GM12865 (cell line): ENCODE data around the gene AGAP3.

Source experiments
- DNase-seq: peaks from one replicate; pipeline ENCODE4 v3.0.0; 2010; ENCODE audit warnings: low read depth
- H3K4me3 ChIP-seq: 2 replicates; pipeline ENCODE4 v1.5.1; 2011; ENCODE audit warnings: mild to moderate bottlenecking, low read depth, low read length, control low read depth
- CTCF ChIP-seq: IDR thresholded peaks from 2 replicates; pipeline ENCODE4 v1.5.1; 2011; ENCODE audit warnings: low read length, control low read depth, low read depth, inconsistent platforms; ENCODE audit not compliant: insufficient read depth; ENCODE audit errors: missing control alignments

Gene AGAP3

DNA sequence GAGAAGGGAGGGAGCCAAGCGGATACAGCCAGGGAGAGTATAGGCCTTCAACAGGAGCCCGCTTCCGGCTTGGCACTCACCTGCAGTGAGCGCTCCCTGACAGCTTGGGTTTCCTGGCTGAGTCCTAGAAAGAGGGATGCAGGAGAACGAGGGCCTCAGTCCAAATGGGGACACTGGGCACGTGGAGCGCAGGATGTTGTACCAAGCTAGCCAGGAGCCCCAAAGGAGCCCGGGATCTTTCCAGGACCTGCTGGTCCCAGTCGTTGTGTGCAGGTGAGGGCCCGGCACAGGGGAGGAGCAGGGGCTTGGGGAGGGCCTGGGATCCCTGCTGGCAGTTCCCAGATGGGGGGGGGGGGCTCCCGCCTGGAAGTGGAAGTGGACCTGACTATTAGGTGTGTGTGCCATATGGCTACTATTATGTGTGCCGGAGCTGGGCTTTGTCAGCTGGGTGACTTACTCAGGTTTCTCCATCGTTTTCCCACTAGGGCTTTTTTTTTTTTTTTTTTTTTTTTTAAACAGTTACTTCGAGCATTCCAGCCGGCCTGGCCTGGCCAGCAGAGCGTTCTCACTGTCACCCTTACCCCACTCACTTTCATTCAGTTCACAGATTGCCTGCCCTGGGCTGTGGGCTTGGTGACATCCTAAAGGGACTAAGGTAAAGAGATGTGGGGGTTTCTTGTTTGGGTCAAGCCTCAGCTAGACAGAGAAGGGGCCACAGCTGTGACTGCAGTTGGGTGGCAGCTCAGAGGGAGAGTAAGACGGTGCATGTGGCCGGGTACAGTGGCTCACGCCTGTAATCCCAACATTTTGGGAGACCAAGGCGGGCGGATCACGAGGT lies 3.8 kb downstream of the AGAP3 start:
- DNase-seq = no peak
- TF ChIP-seq CTCF = no peak
- no peak overlapping the region for H3K4me3 ChIP-seq

GRCh38 chr7:151091003-151091402 lies 4.7 kb downstream of the AGAP3 start:
- no peak for DNase-seq
- no peak for TF ChIP-seq CTCF
- H3K4me3 ChIP-seq = no peak overlapping the region

DNA sequence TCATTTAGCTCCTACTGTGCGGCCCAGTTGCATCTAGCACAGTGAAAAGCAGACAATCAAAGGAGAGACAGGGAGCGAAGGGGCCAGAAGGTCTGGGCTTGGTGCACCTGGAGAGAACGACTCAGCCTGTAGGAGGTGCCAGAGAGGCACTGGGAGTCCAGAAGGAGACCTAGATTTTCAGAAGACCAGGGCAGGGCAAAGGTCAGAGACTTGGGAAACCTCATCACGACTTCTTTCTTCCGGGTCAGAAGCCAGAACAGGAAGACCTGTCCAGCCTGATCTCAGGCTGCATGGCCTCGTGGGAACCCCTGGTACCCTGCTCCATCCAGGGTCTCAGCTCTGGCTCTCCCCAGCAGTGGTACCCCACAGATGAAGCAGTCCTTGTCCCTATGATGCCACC lies 5.2 kb downstream of the AGAP3 start:
- H3K4me3 ChIP-seq = no peak overlapping the region
- peak; percentile 77 for TF ChIP-seq CTCF
- DNase-seq = peak; percentile 53

- TF ChIP-seq CTCF = no peak
- H3K4me3 ChIP-seq = no peak overlapping the region
- DNase-seq = no peak
These were observed 5.7 kb downstream of the AGAP3 start for GRCh38 chr7:151091988-151092387.

GRCh38 chr7:151093748-151094147 lies 7.5 kb downstream of the AGAP3 start:
- no peak overlapping the region for H3K4me3 ChIP-seq
- no peak for DNase-seq
- no peak for TF ChIP-seq CTCF

DNA sequence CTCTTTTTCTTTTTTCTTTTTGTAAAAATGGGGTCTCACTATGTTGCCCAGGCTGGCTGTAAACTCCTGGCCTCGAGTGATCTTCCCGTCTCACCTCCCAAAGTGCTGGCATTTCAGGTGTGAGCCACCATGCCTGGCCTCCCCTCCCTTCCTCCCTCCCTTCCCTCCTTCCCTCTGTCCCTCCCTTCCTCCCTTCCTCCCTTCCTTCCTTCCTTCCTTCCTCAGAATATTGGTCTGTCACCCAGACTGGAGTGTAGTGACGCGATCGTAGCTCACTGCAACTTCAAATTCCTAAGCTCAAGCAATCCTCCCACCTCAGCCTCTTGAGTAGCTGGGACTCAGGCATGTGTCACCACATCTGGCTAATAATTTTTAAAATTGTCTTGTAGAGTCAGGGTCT lies 8.4 kb downstream of the AGAP3 start:
- no peak for TF ChIP-seq CTCF
- H3K4me3 ChIP-seq = no peak overlapping the region
- no peak for DNase-seq
